ENCODE measurements around the gene PARN.
"Not testable (repeated sequence)": the region's sequence is repeated elsewhere in the genome, so short reads cannot be mapped to it uniquely, and the experiment has no call there.

The PARN gene, protein sequence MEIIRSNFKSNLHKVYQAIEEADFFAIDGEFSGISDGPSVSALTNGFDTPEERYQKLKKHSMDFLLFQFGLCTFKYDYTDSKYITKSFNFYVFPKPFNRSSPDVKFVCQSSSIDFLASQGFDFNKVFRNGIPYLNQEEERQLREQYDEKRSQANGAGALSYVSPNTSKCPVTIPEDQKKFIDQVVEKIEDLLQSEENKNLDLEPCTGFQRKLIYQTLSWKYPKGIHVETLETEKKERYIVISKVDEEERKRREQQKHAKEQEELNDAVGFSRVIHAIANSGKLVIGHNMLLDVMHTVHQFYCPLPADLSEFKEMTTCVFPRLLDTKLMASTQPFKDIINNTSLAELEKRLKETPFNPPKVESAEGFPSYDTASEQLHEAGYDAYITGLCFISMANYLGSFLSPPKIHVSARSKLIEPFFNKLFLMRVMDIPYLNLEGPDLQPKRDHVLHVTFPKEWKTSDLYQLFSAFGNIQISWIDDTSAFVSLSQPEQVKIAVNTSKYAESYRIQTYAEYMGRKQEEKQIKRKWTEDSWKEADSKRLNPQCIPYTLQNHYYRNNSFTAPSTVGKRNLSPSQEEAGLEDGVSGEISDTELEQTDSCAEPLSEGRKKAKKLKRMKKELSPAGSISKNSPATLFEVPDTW

DNA sequence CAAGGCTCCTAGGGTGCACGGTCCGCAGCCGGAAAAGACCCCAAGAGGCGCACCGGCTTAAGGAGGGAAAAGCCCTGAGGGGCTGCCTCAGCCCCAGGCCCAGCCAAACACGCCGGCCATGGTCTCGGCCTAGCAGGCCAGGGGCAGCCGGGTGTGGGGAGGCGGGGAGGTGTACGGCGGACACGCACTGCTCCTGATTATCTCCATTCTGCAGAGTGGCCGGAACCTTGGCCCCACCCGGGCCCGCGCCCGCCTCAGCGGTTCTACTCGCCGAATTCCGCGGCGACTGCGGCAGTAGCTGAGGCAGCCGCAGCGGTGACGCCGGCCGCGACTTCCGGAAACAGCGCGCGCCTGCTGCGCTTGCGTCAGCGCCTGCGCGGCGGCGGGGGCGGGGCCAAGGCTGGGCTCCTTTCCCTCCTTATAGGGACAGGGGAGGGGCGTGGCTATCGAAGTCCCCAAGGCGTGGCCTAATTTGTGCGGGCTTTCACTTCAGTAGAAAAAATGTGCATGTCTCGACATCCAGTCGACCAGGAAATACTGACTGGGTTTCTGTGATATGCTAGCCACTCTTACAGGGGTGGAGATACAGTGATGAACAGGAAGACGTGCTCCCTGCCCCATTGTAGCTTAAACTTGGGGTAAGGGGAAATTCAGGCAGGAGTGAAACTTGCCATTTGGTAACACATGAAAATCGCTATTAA lies at the start of gene PARN:
PARN (minus strand) TSS at position 342 of the 701 bp plus-strand sequence; CDS start at position 207, 135 bp downstream.
- DNase-seq = peak; percentile 98

DNA sequence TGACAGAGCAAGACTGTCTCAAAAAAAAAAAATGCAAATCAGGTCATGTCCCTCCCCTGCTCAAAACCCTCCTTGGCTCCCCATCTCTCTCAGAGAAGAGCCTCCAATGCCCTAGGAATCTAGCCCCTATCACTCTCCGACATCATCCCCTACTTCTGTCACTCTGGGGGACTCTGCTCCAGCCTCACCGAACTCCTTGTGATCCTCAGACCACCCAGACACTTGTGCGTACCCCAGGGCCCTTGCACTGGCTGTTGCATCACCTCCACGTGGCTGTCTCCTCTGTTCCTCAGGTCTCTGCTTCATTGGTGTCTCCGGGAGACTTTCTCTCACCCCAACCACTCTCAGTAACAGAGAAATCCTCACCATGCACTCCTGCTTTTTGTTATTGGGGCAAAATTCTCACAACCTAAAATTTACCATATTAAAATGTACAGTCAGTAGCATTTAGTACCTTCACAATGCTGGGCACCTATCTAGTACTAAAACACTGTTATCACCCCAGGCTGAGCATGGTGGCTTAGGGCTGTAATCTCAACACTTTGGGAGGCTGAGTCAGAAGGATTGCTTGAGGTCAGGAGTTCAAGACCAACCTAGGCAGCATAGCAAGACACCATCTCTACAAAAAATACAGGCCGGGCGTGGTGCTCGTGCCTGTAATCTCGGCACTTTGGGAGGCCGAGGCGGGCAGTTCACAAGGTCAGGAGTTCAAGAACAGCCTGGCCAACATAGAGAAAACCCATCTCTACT lies 48.9 kb upstream of the PARN start:
- no peak for DNase-seq

DNA sequence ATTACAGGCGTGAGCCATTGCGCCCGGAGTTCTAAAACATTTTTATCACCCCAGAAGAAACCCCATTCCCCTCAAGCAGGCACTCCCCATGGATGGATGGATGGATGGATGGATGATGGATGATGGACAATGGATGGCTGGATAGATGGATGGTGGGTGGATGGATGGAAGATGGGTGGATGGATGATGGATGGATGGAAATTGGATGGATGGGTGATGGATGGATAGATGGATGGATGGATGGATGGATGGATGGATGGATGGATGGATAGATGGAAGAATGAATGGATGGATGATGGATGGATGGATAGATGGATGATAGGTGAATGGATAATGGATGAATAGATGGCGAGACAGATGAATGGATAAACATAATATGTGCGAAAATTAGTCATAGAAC lies 47.6 kb upstream of the PARN start:
- DNase-seq = no peak

DNA sequence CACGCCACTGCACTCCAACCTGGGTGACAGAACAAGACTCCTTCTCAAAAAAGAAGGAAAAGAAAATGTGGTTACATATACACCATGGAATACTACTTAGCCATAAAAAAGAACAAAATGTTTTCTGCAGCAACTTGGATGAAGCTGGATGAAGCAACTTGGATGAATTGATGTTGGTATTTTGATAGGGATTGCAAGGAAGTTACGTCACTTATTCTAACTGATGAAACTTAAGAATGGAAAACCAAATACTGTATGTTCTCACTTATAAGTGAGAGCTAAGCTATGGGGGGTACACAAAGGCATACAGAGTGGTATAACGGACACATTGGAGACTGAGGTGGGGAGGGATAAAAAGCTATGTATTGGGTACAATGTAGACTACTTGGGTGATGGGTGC lies 46.6 kb upstream of the PARN start:
- no peak for DNase-seq

DNA sequence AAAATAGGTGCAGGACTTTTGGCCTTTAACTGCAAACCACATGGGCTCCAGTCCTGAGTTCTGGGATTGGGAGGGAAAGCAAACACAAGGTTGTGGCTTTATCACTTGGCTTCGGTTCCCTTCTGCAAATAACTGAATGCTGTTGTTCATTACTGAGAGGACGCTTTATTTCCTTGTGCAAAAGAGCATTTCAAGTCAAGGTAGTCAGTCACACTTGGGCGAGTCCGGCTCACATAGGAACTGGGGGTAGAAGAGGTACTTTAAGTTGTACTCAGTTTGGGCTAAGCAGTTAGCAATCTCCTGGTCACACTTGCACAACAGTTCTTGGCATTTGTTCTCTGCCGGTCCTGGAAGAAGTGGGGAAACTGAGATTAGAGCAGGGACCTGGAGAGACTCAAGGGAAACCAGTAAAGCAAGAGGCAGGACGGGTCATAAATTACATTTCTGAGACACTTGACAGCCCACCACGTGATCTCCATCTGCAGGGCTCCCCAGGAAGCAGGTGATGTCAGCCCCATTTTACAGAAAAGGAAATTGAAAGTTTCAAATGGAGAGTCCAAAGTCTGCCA lies 42.4 kb upstream of the PARN start:
- no peak for DNase-seq

DNA sequence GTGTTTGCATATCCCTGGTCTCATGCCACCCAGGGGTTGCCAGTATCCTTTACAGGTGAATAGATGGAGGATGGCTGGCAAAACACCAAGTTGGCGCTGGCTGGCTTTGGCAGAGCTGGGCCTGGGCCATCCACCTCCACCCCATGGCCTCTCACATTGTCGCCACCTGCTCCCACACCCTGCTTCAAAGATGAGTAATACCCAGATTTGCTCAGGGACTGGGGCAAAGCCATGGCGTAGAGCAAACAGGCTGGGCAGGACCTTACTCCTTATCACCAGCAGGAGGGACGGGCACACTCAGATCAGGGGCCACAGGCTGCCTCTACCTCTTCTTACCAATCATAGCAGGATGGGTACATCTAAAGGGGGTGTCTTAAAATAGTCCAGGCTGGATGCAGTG lies 39.7 kb upstream of the PARN start:
- no peak for DNase-seq

DNA sequence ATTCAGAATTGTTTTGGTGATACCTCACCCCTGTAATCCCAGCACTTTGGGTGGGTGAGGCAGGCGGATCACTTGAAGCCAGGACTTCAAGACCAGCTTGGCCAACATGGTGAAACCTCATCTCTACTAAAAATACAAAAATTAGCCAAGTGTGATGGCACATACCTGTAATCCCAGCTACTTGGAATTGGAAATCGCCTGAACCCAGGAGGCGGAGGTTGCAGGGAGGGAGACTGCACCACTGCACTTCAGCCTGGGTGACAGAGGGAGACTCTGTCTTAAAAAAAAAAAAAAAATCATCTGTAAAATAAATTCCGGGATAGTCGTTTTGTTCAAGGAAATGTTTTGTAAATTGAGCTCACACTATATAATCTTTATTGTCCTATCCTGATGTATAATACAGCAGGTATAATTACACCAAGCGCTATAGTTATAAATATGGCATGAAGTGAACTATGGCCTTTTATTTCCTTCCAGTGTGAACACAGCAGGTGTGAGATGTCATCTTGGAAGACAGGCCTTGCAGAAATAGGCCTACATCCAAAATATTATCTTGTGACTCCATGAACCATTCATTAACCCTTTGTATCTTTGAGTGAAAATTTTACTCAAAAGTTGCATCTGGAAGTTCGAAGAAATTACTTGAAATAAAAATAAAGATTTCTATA lies 38.6 kb upstream of the PARN start:
- no peak for DNase-seq

DNA sequence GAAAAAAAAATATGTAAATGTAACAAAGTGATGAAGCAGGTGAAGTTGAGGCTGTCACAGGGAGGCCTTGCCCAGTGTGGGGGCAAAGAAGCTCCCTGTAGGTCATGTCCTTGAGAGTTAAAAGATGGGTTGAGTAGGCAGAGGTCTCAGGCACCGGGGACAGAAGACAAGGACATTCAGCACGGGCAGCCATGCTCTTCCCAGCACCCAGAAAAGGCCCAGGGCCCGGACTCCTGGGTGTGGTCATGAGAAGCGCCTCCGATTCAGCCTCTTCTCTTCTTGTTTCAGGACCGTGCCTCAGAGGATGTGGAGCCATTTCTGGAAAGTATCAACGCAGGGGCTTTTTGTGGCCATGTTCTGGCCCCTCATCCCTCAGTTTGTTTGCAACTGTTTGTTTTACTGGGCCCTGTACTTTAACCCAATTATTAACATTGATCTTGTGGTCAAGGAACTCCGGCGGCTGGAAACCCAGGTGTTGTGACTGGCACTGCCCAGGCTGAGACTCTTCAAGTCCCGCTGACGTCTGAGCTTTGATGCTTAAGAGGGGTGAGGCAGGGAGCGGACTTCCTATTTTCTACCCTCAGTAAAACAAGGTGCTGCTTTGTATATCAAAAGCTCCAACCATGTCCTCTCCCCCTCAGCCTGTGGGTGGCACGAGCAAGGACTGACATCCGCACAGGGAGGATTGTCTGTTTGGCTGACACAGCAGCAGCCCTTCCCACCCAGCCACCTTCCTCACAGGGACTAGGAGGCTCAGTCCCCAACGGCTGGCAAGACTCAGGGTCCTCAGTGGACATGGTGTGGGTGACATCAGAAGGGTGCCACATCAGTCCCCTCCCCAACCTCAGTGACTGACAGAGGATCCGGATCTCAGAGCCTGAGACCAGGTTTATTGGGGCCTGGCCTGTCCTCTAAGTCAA lies 37.5 kb upstream of the PARN start:
- DNase-seq = no peak

DNA sequence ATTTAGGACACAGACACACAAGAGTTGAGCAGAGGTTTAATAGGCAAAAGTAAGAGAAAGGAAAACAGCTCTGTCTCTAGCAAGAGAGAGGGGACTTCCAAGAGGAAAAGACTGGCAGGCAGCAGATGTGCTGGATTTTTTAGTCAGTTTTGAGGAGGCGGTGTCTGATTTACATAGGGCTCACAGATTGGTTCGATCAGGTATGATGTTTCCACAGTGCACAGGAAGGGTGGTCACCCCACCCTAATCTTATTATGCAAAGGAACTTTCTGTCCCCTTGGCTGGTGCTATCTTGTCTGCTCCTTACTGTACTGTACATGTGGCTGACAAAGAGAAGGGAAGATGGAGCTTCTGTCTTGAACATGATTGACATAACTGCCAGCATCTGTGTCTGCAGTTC lies 28.0 kb upstream of the PARN start:
- DNase-seq = no peak

DNA sequence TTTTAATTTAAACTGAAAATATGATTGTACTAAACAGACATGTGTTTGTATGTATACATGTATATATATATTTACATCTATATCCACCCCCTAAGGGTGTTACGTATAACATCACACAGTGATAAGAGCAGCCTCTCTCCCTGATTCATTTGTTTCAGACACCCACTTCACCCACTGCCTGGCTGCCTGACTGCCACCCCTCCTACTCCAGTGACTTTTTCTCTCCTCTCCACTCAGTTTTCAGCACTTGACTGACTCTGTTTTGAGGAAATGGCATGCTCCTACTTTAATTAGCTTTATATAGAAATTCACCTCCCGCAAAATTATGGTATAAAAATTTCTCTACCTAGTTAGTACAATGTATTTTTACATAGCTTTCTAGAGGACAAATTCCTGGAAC lies 22.7 kb upstream of the PARN start:
- DNase-seq = no peak

DNA sequence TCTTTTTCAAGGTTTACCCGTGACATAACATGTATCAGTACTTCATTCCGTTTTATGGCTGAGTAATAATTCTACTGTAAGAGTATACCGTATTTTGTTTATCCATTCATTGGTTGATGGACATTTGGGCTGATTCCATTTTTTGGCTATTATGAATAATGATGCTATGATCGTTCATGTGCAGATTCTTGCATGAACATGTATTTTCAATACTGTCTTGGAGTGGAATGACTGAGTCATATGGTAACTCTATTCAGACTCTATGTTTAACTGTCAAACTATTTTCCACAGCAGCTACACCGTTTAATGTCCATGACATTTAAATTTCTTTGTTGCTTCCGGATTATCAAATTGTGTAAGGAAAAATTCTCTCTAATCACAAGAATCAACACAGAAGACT lies 20.6 kb upstream of the PARN start:
- no peak for DNase-seq

DNA sequence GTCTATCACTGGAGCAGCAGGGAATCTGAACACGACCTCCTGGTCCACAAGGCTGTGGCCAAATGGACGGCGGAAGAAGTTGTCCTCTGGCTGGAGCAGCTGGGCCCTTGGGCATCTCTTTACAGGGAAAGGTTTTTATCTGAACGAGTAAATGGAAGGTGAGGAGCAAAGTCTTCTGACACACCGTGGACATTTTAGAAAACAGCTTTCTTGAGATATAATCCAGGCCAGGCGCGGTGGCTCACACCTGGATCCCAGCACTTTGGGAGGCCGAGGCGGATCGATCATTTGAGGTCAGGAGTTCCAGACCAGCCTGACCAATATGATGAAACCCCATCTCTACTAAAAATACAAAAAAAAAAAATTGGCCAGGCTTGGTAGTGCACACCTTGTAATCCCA lies 19.8 kb upstream of the PARN start:
- DNase-seq = no peak

DNA sequence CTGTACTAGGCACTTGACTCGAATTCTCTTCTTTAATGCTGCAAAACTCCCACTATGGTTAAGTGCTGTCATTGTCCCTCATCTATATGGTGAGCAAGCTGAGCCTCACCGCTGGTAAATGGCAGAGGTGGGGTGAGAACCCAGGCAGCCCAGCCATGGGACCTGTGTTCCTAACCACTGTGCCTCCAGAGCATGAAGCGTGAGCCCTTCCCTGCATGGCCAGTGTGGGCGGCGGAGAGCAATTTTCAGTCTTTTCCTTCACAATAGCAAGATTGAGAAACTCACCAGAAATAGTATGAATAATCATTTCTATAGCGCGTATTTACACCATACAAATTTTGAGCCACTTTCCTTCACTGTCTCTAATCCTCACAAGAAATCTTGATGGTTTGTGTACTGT lies 11.9 kb upstream of the PARN start:
- DNase-seq = no peak

DNA sequence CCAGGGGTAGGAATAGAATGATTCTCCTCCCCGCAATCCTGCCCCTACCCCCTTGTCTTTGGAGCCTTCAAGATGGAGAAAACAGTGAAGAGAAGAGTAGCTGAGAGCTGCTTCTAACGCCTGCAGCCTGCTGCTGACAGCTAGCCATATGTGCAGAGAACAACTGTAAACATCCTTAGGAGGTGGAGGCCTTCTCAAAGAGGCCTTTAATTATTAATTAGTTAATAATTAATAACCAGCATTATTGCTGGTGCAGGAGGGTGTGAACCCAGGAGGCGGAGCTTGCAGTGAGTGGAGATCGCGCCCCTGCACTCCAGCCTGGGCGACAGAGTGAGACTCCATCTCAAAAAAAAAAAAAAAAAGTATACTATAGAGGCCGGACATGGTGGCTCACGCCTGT lies 11.1 kb upstream of the PARN start:
- no peak for DNase-seq

DNA sequence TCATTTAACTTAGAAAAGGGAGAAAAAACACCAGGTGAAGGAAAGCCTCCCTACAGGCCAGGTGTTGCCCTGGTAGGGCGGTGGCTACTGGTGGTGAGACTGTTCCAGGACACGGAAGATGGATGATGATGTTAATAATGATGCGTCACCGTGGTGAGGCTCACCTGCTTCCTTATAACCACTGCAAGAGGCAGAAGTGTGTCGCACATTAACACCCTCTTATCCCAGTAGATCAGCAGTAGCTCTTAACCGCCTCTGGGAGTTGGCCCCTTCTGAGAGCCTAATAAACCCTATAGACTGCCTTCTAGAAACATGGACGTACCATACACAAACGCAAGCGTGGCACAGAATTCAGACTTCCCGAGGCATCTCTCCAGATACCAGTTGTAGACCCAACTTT lies 10.5 kb upstream of the PARN start:
- no peak for DNase-seq

DNA sequence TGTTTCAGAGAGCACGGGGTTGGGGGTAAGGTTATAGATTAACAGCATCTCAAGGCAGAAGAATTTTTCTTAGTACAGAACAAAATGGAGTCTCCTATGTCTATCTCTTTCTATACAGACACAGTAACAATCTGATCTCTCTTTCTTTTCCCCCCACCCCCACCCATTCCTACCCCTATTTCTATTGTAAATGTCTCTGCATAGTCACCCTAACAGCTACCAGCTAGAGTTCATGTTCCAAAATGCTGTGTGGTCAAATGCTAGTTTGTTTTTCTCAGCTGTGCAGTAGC lies 6.8 kb upstream of the PARN start:
- not testable (repeated sequence) for DNase-seq

DNA sequence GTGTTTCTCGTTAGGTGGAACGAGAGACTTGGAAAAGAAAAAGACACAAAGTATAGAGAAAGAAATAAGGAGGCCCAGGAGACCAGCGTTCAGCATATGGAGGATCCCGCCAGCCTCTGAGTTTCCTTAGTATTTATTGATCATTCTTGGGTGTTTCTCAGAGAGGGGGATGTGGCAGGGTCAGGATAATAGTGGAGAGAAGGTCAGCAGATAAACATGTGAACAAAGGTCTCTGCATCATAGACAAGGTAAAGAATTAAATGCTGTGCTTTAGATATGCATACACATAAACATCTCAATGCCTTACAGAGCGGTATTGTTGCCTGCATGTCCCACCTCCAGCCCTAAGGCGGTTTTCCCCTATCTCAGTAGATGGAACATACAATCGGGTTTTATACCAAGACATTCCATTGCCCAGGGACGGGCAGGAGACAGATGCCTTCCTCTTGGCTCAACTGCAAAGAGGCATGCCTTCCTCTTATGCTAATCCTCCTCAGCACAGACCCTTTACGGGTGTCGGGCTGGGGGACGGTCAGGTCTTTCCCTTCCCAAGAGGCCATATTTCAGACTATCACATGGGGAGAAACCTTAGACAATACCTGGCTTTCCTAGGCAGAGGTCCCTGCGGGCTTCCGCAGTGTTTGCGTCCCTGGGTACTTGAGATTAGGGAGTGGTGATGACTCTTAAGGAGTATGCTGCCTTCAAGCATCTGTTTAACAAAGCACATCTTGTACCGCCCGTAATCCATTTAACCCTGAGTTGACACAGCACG lies 6.3 kb upstream of the PARN start:
- not testable (repeated sequence) for DNase-seq

DNA sequence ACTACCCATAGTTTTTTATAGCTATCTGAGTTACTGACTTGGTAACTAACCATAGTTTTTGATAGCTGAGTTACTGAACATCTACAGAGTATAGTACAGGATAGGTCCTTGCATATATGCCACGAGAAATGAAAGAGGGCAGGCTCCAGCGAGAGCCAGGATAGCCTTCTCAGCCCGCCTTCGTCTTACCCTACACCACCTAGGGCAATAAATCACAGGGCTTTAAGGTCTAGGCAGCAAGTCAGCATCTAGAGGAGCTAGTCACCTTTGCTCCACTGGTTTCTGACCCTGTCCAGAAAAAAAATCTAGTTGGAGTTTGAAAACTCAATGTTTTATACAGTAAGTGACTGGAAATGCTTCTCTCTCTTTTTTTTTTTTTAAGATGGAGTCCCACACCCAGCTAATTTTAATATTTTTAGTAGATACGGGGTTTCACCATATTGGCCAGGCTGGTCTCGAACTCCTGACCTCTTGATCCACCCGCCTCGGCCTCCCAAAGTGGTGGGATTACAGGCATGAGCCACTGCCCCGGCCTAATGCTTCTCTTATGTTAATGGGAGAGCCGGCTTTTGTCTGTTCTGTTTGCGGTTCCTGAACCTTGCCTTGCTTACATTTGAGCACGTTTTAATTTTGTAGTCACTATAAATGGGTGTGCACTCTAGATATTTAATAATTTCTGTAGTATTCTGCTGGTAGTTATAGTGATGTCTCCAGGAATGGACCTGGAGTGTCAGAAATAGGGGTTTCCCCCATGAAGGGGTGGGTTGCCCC lies 5.5 kb upstream of the PARN start:
- DNase-seq = no peak

DNA sequence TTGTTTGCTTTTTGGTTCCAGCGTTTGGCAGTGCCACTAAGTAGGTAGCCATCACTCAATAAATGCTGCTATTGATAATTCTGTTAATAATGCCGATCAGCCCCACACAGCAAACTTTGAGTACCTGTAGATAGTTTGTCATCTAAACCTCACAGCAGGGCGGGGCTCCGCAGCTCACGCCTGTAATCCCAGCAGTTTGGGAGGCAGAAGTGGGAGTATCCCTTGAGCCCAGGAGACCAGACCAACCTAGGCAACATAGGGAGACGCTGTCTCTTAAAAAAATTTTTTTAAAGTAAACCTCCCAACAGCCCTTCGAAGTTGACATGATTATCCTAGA lies 4.3 kb upstream of the PARN start:
- DNase-seq = no peak

Data from activated naive CD4-positive, alpha-beta T cell treated with Interleukin-2 at 50 U/mL for 16 hours (primary cell).